Middle frontal gyrus (tissue), 1 donor: ENCODE results near the gene BRI3BP.
"Not testable (repeated sequence)": the region's sequence is repeated elsewhere in the genome, so short reads cannot be mapped to it uniquely, and the experiment has no call there.

Source experiments
- DNase-seq: peaks from one replicate; pipeline ENCODE4 v3.0.0-alpha.2; 2015; ENCODE audit warnings: low spot score; ENCODE audit errors: extremely low spot score

The BRI3BP gene

GRCh38 chr12:125021771-125022170 lies 28.3 kb downstream of the BRI3BP start:
- no peak for DNase-seq

GRCh38 chr12:125023065-125023464 lies 29.6 kb downstream of the BRI3BP start:
- DNase-seq, result no peak

- no peak for DNase-seq
Observed at GRCh38 chr12:125024949-125025563, 31.6 kb downstream of the BRI3BP start.

- no peak for DNase-seq
Observed at GRCh38 chr12:125025606-125026235, 32.3 kb downstream of the BRI3BP start.

GRCh38 chr12:125028106-125028505 lies 34.7 kb downstream of the BRI3BP start:
- DNase-seq, result no peak

- no peak for DNase-seq
Observed at GRCh38 chr12:125029761-125030358, 36.4 kb downstream of the BRI3BP start.

- DNase-seq, result not testable (repeated sequence)
Observed at GRCh38 chr12:125031471-125031870, 38.0 kb downstream of the BRI3BP start.

GRCh38 chr12:125032466-125033152 lies 39.2 kb downstream of the BRI3BP start:
- no peak for DNase-seq

- no peak for DNase-seq
Observed at GRCh38 chr12:125033288-125033687, 39.8 kb downstream of the BRI3BP start.

- no peak for DNase-seq
Observed at GRCh38 chr12:125038976-125039625, 45.7 kb downstream of the BRI3BP start.

- no peak for DNase-seq
Observed at GRCh38 chr12:125049093-125049458, 55.6 kb downstream of the BRI3BP start.

GRCh38 chr12:125050446-125050845 lies 57.0 kb downstream of the BRI3BP start:
- no peak for DNase-seq

GRCh38 chr12:125050868-125051267 lies 57.4 kb downstream of the BRI3BP start:
- no peak for DNase-seq

- no peak for DNase-seq
Observed at GRCh38 chr12:125053821-125054220, 60.4 kb downstream of the BRI3BP start.

GRCh38 chr12:125055591-125055990 lies 62.1 kb downstream of the BRI3BP start:
- no peak for DNase-seq

- DNase-seq, result no peak
Observed at GRCh38 chr12:125056306-125056705, 62.9 kb downstream of the BRI3BP start.

GRCh38 chr12:125057708-125058107 lies 64.3 kb downstream of the BRI3BP start:
- no peak for DNase-seq

- DNase-seq, result no peak
Observed at GRCh38 chr12:125061229-125061628, 67.8 kb downstream of the BRI3BP start.

- not testable (repeated sequence) for DNase-seq
Observed at GRCh38 chr12:125063522-125063921, 70.1 kb downstream of the BRI3BP start.

GRCh38 chr12:125064492-125064891 lies 71.0 kb downstream of the BRI3BP start:
- DNase-seq, result no peak

- DNase-seq, result peak; percentile 50
Observed at GRCh38 chr12:125065021-125065918, 71.8 kb downstream of the BRI3BP start, which contains the start of gene AACS. AACS (plus strand) TSS chr12:125065435; CDS start chr12:125065585, 150 bp downstream.
